Measurements from ENCODE around the gene ANAPC7. TPM values are rescaled to one million over a fixed set of nuclear protein-coding genes. Genes with fewer than 3 reads are reported as not detected.
"Not testable (repeated sequence)": the region's sequence is repeated elsewhere in the genome, so short reads cannot be mapped to it uniquely, and the experiment has no call there.

Gene ANAPC7, protein sequence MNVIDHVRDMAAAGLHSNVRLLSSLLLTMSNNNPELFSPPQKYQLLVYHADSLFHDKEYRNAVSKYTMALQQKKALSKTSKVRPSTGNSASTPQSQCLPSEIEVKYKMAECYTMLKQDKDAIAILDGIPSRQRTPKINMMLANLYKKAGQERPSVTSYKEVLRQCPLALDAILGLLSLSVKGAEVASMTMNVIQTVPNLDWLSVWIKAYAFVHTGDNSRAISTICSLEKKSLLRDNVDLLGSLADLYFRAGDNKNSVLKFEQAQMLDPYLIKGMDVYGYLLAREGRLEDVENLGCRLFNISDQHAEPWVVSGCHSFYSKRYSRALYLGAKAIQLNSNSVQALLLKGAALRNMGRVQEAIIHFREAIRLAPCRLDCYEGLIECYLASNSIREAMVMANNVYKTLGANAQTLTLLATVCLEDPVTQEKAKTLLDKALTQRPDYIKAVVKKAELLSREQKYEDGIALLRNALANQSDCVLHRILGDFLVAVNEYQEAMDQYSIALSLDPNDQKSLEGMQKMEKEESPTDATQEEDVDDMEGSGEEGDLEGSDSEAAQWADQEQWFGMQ
- 24.6 and 37.1 TPM in 2 replicates for total RNA-seq

DNA sequence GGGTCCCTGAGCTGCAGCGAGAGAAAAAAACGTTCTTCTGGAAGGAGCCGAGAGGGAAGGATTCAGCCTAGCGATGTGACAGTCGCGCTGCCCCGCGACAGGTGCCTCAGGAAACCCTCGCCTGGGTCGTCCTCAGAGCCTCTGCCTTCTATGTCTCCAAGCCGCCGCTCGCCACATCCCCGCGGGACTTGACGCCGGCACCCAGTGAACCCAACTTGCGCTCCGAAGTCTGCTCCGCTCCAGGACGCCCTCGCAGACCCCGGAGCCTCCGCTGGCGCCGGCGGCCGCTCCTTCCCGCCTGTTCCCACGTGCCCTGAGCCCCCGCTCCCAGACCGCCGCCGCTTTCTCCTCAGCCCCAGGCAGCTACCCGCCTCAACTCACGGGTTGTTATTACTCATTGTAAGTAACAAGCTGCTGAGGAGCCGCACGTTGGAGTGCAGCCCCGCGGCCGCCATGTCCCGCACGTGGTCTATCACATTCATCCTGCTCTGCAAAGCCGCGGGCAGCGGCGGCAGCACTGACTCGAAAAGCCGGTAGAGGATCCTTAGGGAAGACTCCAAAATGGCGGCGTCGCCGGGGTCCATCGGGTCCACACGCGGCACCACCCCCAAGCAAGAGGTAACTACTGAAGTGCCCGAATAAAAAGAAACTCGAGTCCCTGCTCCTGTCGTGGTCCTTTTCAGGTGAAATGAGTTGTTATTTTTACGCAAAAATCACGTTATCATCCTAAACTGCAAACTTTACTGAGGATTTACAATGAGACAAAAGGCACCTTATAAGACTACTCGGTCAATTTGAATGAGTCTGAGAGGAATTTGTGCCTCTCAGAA is at the start of gene ANAPC7:
ANAPC7 (minus strand) TSS at position 563 of the 830 bp plus-strand sequence; CDS start at position 482, 81 bp downstream.
- DNase-seq (ENCODE audit: low read depth in 2 of 2) = peak; percentile 95 to 97

DNA sequence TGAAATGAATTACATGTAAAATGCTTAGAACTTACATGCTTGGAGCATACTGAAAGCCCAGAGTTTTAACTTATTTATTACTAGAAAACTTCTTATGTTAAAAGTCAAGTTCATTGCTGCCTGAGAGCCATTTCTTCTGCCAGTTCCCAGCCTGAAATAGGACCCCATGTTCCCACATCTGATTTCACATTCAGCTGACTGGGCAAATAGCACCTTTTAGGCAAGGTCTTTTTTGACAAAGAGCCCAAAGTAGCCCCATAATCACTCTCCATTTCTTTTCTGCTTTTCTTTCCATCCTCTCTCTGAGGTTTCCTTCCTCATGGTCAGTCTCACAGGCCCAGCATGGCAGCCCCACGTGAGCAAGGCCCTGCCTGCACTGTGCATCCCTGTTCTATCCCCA is 47.8 kb upstream of the ANAPC7 start:
- DNase-seq (ENCODE audit: low read depth in 2 of 2) = no peak

DNA sequence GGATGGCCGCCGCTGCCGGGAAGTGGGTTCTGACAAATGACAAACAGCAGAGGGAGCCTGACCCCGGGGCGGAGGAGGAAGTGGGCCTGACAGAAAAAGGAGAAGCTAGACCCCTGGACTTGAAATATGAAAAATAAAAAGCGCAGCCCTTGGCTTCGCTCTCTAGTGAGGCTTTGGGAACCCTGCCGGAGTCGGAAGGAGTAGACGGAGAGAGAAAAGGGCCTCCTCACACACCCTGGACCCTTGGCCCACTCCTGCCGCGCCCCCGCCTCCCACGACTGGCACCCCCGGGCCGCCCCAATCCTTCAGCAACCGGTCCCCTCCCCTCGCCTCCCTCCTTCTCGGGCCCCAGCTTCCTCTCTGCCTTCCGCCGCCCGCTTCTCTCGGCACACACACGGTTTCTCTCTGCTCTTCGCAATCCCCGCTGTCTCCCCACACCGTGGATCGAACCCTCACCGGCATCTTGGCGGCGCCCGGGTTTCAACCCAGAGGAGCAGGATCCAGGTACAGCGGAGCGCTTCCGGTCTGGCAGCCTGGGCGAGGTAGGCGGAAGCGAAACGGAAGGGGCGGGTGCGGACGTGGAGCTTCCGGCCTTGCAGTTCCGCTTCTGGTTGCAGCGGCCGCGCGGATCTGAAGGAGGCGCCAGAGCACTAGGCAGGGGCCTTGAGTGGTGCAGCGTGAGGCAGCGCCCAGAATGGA is 46.4 kb upstream of the ANAPC7 start, which contains the start of gene ARPC3:
ARPC3 (minus strand) TSS at position 539 of the 699 bp plus-strand sequence; CDS start at position 462, 77 bp downstream.
- peak; percentile 97 to 98 for DNase-seq (ENCODE audit: low read depth in 2 of 2)

DNA sequence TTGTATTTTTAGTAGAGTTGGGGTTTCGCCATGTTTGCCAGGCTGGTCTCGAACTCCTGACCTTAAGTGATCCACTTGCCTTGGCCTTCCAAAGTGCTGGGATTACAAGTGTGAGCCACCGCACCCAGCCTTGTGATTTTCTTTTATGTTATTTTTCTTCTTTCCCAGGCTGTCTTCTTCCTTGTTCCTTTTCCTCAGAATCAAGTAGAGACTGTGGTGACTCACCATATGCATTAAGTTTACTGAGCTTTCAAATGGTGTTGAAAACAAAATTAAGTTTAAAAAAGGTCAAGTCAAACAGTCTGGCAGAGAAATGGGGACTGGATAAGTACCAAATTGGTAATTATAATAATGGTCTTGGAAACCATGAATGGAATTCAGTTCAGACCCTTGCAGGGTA is 40.9 kb upstream of the ANAPC7 start:
- DNase-seq (ENCODE audit: low read depth in 2 of 2) = peak in 1 of 2 donors; percentile 8

GRCh38 chr12:110436231-110436630 is 32.7 kb upstream of the ANAPC7 start:
- peak in 1 of 2 donors; percentile 73 for DNase-seq (ENCODE audit: low read depth in 2 of 2)

GRCh38 chr12:110431957-110432587 is 28.6 kb upstream of the ANAPC7 start:
- no peak for DNase-seq (ENCODE audit: low read depth in 2 of 2)

GRCh38 chr12:110429676-110430075 is 26.2 kb upstream of the ANAPC7 start:
- DNase-seq (ENCODE audit: low read depth in 2 of 2) = not testable (repeated sequence)

- DNase-seq (ENCODE audit: low read depth in 2 of 2) = no peak
Observed at GRCh38 chr12:110426406-110426805, 22.9 kb upstream of the ANAPC7 start.

DNA sequence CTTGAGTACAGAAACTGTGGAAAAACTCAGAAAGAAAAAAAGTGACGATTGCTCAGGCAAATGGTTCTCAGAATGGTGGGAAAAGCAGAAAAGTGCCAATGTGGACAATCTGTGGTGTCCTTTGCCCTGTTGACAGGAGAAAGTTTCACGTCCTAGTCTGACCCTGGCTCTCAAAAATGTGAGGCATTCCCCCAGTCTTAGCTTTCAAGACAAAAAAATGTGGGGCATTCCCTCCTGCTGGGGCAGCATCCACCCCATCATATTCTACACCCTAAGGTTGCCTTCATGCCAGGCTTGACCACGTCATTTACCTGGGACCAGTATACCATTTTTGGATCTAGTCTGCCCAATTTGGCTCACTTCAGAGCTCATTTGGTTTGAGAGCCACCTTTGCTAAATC is 20.7 kb upstream of the ANAPC7 start:
- DNase-seq (ENCODE audit: low read depth in 2 of 2) = no peak

GRCh38 chr12:110421701-110422100 is 18.2 kb upstream of the ANAPC7 start:
- no peak for DNase-seq (ENCODE audit: low read depth in 2 of 2)

DNA sequence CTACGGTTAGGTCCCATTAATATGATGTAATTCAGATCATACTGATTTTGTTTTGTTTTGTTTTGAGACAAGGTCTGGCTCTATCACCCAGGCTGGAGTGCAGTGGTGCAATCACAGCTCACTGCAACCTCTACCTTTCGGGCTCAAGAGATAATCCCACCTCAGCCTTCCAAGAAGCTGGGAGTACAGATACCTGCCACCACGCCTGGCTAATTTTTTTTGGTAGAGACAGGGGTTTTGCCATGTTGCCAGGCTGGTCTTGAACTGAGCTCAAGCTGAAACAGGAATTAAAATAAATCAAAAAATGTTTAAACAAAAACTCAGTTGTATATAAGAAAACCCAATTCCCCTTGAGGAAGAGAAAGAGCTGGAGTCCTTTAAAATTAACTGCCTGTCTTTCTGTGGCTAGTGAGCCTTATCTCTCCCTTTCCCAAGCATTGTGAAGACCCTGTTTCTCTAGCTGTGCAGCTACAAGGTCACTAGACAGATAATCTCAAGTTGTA is 17.7 kb upstream of the ANAPC7 start:
- DNase-seq (ENCODE audit: low read depth in 2 of 2) = no peak

DNA sequence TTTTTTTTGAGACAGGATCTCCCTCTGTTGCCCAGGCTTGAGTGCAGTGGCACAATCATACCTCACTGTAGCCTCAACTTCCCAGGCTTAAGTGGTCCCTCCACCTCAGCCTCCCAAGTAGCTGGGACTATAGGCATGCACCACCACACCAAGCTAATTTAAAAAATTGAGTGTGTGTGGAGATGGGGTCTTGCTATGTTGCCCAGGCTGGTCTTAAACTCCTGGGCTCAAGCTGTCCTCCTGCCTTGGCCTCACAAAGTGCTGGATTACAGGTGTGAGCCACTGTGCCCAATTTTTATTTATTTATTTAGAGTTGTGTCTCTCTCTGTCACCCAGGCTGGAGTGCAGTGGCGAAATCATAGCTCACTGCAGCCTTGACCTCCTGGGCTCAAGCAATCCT is 17.1 kb upstream of the ANAPC7 start:
- DNase-seq (ENCODE audit: low read depth in 2 of 2) = not testable (repeated sequence)

- DNase-seq (ENCODE audit: low read depth in 2 of 2) = not testable (repeated sequence)
Observed at GRCh38 chr12:110417113-110417512, 13.6 kb upstream of the ANAPC7 start.

DNA sequence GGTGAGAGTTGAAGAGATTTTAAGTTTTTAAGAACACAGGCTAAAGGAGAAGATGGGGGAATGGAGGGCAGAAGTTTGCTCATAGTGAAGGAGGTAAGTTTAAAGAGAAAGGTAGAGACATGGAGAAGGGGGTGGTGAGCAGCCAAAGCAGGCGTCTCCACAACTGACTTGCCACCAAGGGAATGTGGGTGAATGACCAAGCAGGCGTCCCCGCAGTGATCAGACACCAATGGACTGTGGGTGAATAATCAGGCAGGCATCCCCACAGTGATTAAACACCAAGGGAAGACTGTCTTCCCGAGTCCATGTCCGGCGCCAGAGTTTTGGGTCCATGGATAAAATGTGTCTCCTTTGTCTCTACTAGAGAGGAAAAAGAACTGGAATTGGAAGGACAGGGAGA is 6.6 kb upstream of the ANAPC7 start:
- DNase-seq (ENCODE audit: low read depth in 2 of 2) = not testable (repeated sequence)

- not testable (repeated sequence) for DNase-seq (ENCODE audit: low read depth in 2 of 2)
Observed at GRCh38 chr12:110405126-110405662, 1.7 kb upstream of the ANAPC7 start.

DNA sequence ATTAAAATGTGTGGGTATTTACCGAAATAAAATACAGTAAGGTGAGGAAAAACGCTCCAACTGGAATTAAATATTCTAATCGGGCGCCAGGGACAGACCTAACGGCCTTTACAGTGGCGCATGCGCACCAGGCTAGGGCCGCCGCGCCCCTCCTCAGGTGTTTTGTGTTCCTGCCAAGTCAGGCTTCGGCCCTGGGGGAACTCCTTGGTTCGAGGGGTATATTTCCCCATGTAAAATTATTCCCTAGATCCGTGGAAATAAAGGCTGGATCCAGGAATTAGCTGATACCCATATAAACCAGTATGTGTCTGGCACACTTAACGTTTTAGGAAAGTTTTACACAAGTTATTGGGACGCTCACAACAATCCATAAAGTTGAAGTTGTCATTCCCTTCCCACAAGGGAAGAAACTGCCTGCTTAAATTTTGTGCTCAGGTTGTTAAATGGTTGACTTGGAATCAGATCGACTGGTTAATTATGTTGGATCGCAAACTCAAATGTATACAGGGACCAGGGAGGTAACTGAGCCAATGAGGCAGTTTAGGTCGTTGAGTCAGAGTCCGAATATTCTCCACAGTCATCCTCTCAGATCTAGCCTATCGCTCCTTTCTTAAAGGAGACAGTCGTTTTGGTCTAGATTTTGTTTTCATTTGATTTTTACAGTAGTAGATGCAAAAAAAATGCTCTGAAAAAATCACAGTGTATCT is 621 bp upstream of the ANAPC7 start:
- peak; percentile 73 to 78 for DNase-seq (ENCODE audit: low read depth in 2 of 2)

DNA sequence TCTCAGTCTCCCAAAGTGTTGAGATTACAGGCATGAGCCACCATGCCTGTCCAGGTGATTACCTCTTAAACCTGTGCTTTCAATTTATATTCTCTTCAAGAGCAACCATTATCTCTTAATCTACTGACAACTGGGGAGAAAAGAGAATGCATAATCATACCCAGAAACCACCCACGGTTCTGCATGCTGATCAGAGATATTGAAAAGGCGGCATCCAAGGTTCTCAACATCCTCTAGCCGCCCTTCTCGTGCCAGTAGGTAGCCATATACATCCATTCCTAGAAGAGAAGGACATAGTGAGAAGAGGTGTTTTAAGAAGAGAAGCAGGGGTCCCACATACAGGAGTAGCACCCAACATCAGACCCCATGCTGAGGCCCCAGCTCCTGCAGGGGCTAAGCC is 20.8 kb downstream of the ANAPC7 start:
- no peak for DNase-seq (ENCODE audit: low read depth in 2 of 2)

DNA sequence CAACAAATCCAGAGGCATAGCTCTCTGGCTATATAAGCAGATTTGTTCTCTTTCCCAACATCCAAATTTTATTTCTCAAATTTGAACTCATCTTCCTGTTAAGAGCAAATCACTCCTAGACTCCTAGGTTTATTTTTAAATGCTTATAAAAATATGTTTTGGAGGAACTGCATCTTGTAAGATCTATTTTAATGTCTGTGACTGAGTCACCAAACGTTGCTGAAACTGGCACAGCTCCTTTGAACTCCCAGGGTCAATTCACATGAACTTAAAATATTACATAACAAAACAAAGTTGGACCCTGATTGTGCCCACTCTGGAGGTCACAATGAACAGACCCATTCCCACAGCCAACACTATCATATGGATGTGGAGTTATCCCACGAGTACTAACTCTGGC is 23.9 kb downstream of the ANAPC7 start:
- DNase-seq (ENCODE audit: low read depth in 2 of 2) = no peak

GRCh38 chr12:110379197-110379596 is 24.3 kb downstream of the ANAPC7 start:
- no peak for DNase-seq (ENCODE audit: low read depth in 2 of 2)

All from lung microvascular endothelial cell (primary cell).